ENCODE measurements around the gene FGF3.

GRCh38 chr11:69800278-69800677, 18.9 kb downstream of the FGF3 start:
- TF ChIP-seq POLR2A (IDR thresholded peaks at IDR 0.05; ENCODE audit: low read length) (no peak), GATA1 (IDR thresholded peaks at IDR 0.05; ENCODE audit: low read depth, low read length) (no peak)

Data from erythroblast (primary cell).